NCI-H1436 treated with DMSO at 0.1 percent for 48 hours (cell line): ENCODE results near the gene CDH2.

ENCODE experiments used
- DNase-seq: peaks from one replicate; lab custom pipeline; 2025; lab: John Stamatoyannopoulos, UW

The CDH2 gene

DNA sequence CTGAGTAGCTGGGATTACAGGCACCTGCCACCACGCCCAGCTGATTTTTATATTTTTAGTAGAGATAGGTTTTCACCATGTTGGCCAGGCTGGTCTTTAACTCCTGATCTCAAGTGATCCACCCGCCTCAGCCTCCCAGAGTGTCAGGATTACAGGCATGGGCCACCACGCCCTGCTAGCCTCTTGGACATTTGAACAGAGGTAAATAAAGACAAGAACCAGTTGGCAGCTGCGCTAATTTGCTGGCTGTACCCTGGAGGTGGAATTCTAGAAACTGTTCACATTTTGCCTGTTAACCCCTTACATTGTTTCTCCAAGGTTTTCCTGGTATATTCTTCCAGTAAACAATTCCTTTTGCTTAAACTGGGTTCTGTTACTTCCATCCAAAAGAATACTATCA is 132.9 kb downstream of the CDH2 start:
- DNase-seq, result no peak

DNA sequence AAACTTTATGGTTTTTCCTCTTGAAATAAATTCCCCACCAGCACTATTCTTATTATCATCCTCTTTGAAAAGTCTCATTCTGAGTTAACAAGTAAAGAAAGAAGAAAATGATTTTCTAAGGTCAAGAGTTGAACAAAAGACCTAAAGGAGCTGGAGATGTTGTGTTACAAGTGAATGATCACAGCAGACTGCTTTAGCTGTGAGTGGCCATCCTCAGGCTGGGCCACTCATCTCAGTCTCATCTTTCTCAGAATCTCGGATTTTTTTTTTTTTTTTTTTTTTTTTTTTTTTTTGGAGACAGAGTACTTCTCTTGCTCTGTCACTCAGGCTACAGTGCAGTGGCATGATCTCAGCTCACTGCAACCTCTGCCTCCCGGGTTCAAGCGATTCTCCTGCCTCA is 133.3 kb downstream of the CDH2 start:
- DNase-seq, result no peak

DNA sequence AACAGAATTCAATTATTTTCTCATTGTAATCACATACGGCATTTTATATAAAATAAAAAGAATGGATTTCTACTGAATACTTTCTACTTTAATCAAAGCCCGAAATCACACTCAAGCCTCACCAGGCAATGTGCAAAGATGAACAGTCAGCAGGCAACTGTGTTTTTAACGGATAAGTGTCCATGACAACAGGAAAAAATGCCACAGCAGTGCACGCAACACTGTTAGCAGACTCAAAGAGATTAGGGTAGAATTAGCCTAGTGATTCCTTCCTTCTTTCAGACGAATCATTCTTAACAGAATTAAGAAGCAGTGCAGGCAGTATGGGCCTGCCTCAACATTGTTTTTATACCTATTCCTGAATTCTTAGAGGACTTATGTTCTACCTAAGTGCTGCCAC is 135.6 kb downstream of the CDH2 start:
- DNase-seq, result no peak

GRCh38 chr18:28040716-28041115 is 136.2 kb downstream of the CDH2 start:
- DNase-seq, result no peak

GRCh38 chr18:28040211-28040610 is 136.7 kb downstream of the CDH2 start:
- DNase-seq, result no peak

GRCh38 chr18:28039691-28040090 is 137.2 kb downstream of the CDH2 start:
- no peak for DNase-seq

- no peak for DNase-seq
These were observed 137.9 kb downstream of the CDH2 start for GRCh38 chr18:28039078-28039477.

DNA sequence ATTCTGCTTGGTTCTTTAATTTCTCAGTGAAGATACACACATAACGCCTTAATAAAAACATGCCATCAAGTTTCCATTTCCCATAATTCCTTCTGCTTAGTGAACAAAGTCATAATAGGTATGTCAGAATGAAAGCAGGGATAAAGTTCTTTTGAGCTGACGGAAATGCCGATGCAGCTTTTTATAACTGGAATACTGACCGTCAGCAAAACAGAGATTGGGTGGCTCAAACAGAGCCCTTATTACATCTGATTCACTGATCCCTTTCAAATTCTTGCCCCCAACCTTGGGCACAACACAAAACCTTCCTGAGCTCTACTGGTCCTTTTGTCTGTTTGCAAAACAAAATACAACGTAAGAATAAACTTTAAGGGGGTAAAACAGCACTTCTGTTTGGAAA is 140.4 kb downstream of the CDH2 start:
- no peak for DNase-seq

- DNase-seq, result no peak
These were observed 142.4 kb downstream of the CDH2 start for GRCh38 chr18:28034567-28034966.

GRCh38 chr18:28032177-28032576 is 144.8 kb downstream of the CDH2 start:
- DNase-seq, result no peak

DNA sequence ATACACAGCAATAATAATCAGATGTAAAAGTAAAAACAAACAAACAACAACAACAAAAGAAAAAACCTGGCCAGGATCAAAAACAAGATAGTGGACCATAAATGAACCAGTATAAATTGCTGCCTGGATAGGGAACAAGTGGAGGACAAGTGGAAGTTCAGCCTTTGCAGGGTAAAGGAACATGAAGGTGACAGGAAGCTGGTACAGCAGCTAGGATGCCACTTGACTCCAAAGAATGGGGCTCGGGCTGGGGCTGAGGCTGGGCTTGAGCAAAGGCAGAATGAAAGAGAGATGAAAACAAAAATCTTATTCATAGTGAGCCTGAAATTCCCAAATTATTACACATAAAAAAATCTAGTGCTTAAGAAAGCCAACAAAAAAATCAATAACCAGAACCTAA is 146.5 kb downstream of the CDH2 start:
- DNase-seq, result no peak

- no peak for DNase-seq
These were observed 149.2 kb downstream of the CDH2 start for GRCh38 chr18:28027755-28028154.

DNA sequence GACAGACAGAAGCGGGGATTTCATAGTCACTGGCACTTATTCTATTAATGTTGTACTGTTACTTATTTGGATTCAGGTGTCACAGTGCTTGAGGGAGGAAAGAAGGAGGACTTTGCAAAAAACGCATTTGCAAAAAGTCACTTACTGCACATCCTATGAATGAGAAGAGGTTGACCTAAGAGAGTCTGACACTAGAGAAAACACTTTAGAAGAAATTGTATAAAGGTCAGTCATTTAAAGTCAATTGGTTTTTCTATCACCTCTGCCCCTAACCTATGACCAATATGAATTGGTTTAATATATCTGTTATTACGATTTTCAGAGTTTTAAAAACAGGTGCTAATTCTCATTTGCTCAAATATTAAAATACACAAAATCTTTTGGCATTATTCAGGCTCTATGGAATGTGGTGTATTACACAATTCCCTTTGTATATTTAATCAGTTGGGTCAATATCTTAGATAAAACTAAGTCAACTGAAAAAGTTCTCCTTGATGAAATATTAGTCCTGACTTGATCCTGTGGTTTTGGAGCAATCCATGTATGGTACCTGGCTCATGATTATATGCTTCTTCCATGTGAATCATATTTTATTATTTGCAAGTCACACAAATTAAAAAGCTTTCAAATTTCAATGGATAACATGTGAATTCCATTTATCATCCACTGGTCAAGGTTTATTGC is 157.4 kb downstream of the CDH2 start:
- no peak for DNase-seq

GRCh38 chr18:28018351-28018750 is 158.6 kb downstream of the CDH2 start:
- DNase-seq, result no peak

GRCh38 chr18:28015671-28016070 is 161.3 kb downstream of the CDH2 start:
- DNase-seq, result no peak

- no peak for DNase-seq
These were observed 163.9 kb downstream of the CDH2 start for GRCh38 chr18:28013066-28013465.

GRCh38 chr18:28012336-28012735 is 164.6 kb downstream of the CDH2 start:
- DNase-seq, result no peak

DNA sequence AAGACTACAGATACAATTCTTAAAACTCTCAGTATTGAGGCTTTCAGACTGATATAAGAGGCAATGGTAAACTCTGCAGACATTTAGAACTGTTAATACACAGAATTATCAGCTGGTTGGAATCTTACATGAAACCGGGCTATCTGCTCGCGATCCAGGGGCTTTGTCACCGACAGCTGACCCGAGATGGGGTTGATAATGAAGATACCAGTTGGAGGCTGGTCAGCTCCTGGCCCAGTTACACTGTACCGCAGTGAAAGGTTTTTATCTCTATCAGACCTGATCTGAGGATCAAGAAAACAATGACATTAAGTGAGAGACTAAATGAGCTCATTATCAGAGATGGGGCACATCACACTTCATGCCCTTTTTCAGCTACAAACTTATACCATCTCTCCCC is 167.3 kb downstream of the CDH2 start:
- DNase-seq, result no peak

DNA sequence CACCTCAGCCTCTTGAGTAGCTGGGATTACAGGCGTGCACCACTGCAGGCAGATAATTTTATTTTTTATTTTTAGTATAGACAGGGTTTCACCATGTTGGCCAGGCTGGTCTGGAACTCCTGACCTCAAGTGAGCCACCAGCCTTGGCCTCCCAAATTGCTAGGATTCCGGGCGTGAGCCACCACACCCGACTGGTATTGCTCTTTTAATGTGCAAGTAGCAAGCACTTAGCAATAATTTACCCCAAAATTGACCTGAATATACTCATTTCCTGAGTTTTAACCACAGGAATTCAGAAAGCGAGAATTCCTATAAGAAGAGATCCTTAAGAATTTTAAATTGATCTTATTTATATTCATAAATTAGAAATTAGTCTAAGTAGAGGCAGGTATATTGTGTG is 169.1 kb downstream of the CDH2 start:
- no peak for DNase-seq

DNA sequence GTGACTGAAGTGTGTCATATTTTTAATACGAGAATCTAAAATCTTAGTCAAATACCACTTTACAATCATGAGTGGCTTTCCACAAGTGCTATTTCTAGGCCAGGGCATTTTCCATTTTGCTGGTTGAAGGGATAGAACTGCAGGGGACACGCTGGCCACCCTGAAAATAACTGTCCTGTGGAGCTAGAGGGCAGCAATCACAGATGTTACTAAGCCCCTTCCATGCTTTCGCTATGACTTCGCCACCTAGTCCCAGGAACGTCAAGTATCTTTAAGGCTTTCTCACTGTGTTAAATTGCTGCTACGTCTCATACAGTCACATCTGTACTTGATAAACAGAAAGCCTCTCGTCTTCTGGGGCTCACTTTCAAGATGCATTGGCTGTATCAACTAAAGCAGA is 171.8 kb downstream of the CDH2 start:
- DNase-seq, result no peak

- no peak for DNase-seq
These were observed 172.3 kb downstream of the CDH2 start for GRCh38 chr18:28004606-28005005.

DNA sequence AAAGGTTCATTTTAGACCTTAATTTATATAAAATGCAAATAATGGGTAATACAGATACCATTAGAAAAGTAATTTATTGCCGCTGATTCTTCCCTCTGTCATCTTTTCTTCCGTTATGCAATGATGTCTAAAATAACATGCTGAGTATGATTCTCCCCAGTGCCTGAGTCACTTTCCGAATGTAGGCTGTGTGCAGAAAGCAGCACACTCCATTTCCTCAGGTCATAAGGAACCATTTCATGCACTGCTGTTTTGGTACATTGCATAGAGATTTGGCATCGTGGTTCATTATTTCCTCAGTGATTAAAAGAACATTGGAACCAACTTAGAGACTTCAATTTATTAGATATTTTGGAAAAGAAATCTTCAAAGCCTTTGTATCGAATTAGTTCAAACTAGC is 173.5 kb downstream of the CDH2 start:
- DNase-seq, result no peak

DNA sequence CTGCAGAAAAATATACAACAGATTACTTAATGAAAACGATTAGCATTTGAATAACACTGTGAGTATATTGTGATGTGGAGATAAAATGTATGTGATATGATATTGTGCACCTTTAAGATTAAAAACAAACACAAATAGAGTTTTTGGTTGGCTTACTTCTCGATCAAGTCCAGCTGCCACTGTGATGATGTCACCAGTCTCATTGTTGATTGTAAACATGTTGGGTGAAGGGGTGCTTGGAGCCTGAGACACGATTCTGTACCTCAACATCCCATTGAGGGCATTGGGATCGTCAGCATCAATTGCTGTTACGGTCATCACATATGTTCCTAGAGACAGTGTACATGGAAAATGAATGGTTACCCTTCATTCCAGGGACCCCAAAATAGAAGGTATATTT is 174.1 kb downstream of the CDH2 start:
- DNase-seq, result no peak

DNA sequence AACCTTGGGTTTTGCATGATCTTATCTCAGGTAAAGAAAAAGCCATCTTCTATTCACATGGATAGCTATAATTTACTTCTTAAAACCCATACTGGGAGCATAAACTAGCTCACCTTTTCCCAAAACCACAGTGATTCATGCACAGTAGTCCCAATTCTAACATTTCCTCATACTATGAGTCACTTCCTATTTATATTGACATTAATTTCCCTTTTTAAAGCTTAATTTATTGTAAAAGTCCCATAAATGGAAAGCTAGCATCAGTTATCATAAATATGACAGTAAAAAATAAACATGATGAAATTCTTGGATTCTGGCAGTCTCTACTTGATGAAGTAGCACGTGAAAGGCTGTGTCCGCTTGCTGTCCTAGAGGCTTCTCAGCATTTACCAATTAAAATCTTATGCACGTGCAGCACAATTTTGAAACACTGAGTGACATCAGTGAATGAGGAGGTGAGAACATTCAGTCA is 180.1 kb downstream of the CDH2 start:
- no peak for DNase-seq
